ENCODE results near the gene THRB.

GRCh38 chr3:24406900-24407299 lies 87.8 kb downstream of the THRB start:
- TF ChIP-seq POLR2A (IDR thresholded peaks at IDR 0.05) (no peak), CTCF (IDR thresholded peaks at IDR 0.05) (no peak)

Measured in vagina (tissue), 2 donors.